H9 (cell line): Measurements from ENCODE around the gene RNF133. TPM values are rescaled to one million over a fixed set of nuclear protein-coding genes. Genes with fewer than 3 reads are reported as not detected.

Experiments
- DNase-seq: peaks from one replicate; pipeline ENCODE4 v3.0.0-alpha.2; 2017
- H2AFZ ChIP-seq: one replicate; pipeline ENCODE4 v1.6.1; 2013; ENCODE audit warnings: mild to moderate bottlenecking, low read length, control low read depth, moderate library complexity
- H2AK5ac ChIP-seq: 2 replicates; pipeline ENCODE4 v1.6.1; 2013; ENCODE audit warnings: low read length, control low read depth, mixed read lengths; ENCODE audit not compliant: insufficient read length
- H2BK120ac ChIP-seq: one replicate; pipeline ENCODE4 v1.6.1; 2013; ENCODE audit warnings: low read depth, mild to moderate bottlenecking, low read length, control low read depth, inconsistent platforms; ENCODE audit not compliant: poor library complexity, severe bottlenecking
- H2BK12ac ChIP-seq: 2 replicates; pipeline ENCODE4 v1.6.1; 2013; ENCODE audit warnings: low read length, control low read depth, mixed read lengths, low read depth; ENCODE audit not compliant: insufficient read length
- H2BK15ac ChIP-seq: 2 replicates; pipeline ENCODE4 v1.6.1; 2013; ENCODE audit warnings: low read depth, low read length, control low read depth
- H2BK20ac ChIP-seq: one replicate; pipeline ENCODE4 v1.6.1; 2013; ENCODE audit warnings: low read depth, mild to moderate bottlenecking, low read length, control low read depth, inconsistent platforms; ENCODE audit not compliant: poor library complexity, severe bottlenecking
- H2BK5ac ChIP-seq: 2 replicates; pipeline ENCODE4 v1.6.1; 2013; ENCODE audit warnings: low read length, control low read depth, mixed read lengths; ENCODE audit not compliant: insufficient read length
- H3K14ac ChIP-seq: 2 replicates; pipeline ENCODE4 v1.6.1; 2013; ENCODE audit warnings: low read length, control low read depth; ENCODE audit not compliant: insufficient read depth
- H3K18ac ChIP-seq: 2 replicates; pipeline ENCODE4 v1.6.1; 2013; ENCODE audit warnings: low read depth, mild to moderate bottlenecking, mixed read lengths, low read length, control low read depth; ENCODE audit not compliant: insufficient read length
- H3K23ac ChIP-seq: 2 replicates; pipeline ENCODE4 v1.6.1; 2013; ENCODE audit warnings: low read length, control low read depth, mixed read lengths, low read depth; ENCODE audit not compliant: insufficient read length
- H3K23me2 ChIP-seq: 2 replicates; pipeline ENCODE4 v1.6.1; 2013; ENCODE audit warnings: low read depth, mild to moderate bottlenecking, mixed read lengths, low read length, control low read depth; ENCODE audit not compliant: insufficient read length, poor library complexity, severe bottlenecking
- H3K27ac ChIP-seq: 2 replicates; pipeline ENCODE4 v1.5.1; 2013; ENCODE audit warnings: low read length, control low read depth, mixed read lengths, low read depth; ENCODE audit not compliant: insufficient read length
- H3K27me3 ChIP-seq: 2 replicates; pipeline ENCODE4 v1.6.1; 2013; ENCODE audit warnings: low read length, control low read depth, inconsistent platforms; ENCODE audit not compliant: insufficient read depth
- H3K4ac ChIP-seq: 2 replicates; pipeline ENCODE4 v1.6.1; 2013; ENCODE audit warnings: low read depth, mild to moderate bottlenecking, control low read depth, inconsistent platforms, low read length, moderate library complexity
- H3K4me1 ChIP-seq: 2 replicates; pipeline ENCODE4 v1.6.1; 2013; ENCODE audit warnings: low read length, control low read depth, inconsistent platforms; ENCODE audit not compliant: insufficient read depth
- H3K4me2 ChIP-seq: 2 replicates; pipeline ENCODE4 v1.6.1; 2013; ENCODE audit warnings: low read length, control low read depth, mixed read lengths; ENCODE audit not compliant: insufficient read length, insufficient read depth
- H3K56ac ChIP-seq: 2 replicates; pipeline ENCODE4 v1.6.1; 2013; ENCODE audit warnings: low read depth, mild to moderate bottlenecking, mixed read lengths, low read length, control low read depth; ENCODE audit not compliant: insufficient read length
- H3K79me1 ChIP-seq: 2 replicates; pipeline ENCODE4 v1.6.1; 2013; ENCODE audit warnings: low read depth, mild to moderate bottlenecking, moderate library complexity, low read length, control low read depth, inconsistent platforms; ENCODE audit not compliant: insufficient read depth, poor library complexity, severe bottlenecking
- H3K79me2 ChIP-seq: 2 replicates; pipeline ENCODE4 v1.6.1; 2013; ENCODE audit warnings: low read length, control low read depth, inconsistent platforms; ENCODE audit not compliant: insufficient read depth
- H3K9ac ChIP-seq: 2 replicates; pipeline ENCODE4 v1.6.1; 2013; ENCODE audit warnings: low read length, control low read depth, mixed read lengths; ENCODE audit not compliant: insufficient read length; ENCODE audit errors: extremely low read depth
- H3K9me3 ChIP-seq: one replicate; pipeline ENCODE4 v1.6.1; 2013; ENCODE audit warnings: low read depth, low read length, inconsistent platforms; ENCODE audit not compliant: control insufficient read depth
- H3T11ph ChIP-seq: one replicate; pipeline ENCODE4 v1.6.1; 2013; ENCODE audit warnings: mild to moderate bottlenecking, low read length, control low read depth, inconsistent platforms
- H4K20me1 ChIP-seq: one replicate; pipeline ENCODE4 v1.6.1; 2013; ENCODE audit not compliant: control insufficient read depth, insufficient read length, insufficient read depth
- H4K5ac ChIP-seq: 2 replicates; pipeline ENCODE4 v1.6.1; 2013; ENCODE audit warnings: low read depth, mild to moderate bottlenecking, mixed read lengths, low read length, control low read depth; ENCODE audit not compliant: insufficient read length
- H4K8ac ChIP-seq: replicated peaks from 2 replicates; pipeline ENCODE4 v1.6.1; 2013; ENCODE audit warnings: low read length, control low read depth, mixed read lengths, low read depth; ENCODE audit not compliant: insufficient read length
- H4K91ac ChIP-seq: 2 replicates; pipeline ENCODE4 v1.6.1; 2013; ENCODE audit warnings: low read depth, mild to moderate bottlenecking, moderate library complexity, mixed read lengths, low read length, control low read depth; ENCODE audit not compliant: insufficient read length
- H3K27ac Mint-ChIP-seq, 3 experiments: 2 replicates in 2 of 3; 3 replicates in 1 of 3; pipeline ENCODE4 v1.8.0; 2020 to 2021; ENCODE audit warnings: mixed read lengths in 3 of 3, mild to moderate bottlenecking in 1 of 3, moderate library complexity in 1 of 3
- H3K27me3 Mint-ChIP-seq: 2 replicates; pipeline ENCODE4 v1.8.0; 2021; ENCODE audit warnings: low read depth, mild to moderate bottlenecking, moderate library complexity, mixed read lengths
- H3K36me3 Mint-ChIP-seq, 3 experiments: 2 replicates in 2 of 3; 3 replicates in 1 of 3; pipeline ENCODE4 v1.8.0; 2020 to 2021; ENCODE audit warnings: low read depth in 3 of 3, mixed read lengths in 3 of 3; ENCODE audit not compliant: insufficient read depth in 1 of 3
- H3K4me1 Mint-ChIP-seq, 2 experiments: 2 replicates each; pipeline ENCODE4 v1.8.0; 2020; ENCODE audit warnings: mixed read lengths in 2 of 2
- H3K4me3 Mint-ChIP-seq, 2 experiments: 2 replicates in 1 of 2; 3 replicates in 1 of 2; pipeline ENCODE4 v1.8.0; 2020 to 2021; ENCODE audit warnings: mild to moderate bottlenecking in 2 of 2, mixed read lengths in 2 of 2, moderate library complexity in 1 of 2
- H3K9me3 Mint-ChIP-seq, 2 experiments: 2 replicates in 1 of 2; 3 replicates in 1 of 2; pipeline ENCODE4 v1.8.0; 2020; ENCODE audit warnings: mild to moderate bottlenecking in 2 of 2, mixed read lengths in 2 of 2, moderate library complexity in 1 of 2
- long read RNA-seq: library from polyadenylated mRNA; unstranded; transcript quantifications from one replicate; pipeline ENCODE4 v2.0.0, GENCODE V29; 2020
- total RNA-seq: library from RNA; stranded (reverse); gene quantifications from 2 replicates; pipeline ENCODE4 v1.2.1, GENCODE V29; 2021
- TF ChIP-seq, protein P1 (sequence below): fragments of 200-600 bp; sonication (generic); conservative IDR thresholded peaks from 3 replicates; pipeline ENCODE4 v1.8.0; 2021; ENCODE audit warnings: antibody characterized with exemption, mild to moderate bottlenecking

RNF133 gene, protein sequence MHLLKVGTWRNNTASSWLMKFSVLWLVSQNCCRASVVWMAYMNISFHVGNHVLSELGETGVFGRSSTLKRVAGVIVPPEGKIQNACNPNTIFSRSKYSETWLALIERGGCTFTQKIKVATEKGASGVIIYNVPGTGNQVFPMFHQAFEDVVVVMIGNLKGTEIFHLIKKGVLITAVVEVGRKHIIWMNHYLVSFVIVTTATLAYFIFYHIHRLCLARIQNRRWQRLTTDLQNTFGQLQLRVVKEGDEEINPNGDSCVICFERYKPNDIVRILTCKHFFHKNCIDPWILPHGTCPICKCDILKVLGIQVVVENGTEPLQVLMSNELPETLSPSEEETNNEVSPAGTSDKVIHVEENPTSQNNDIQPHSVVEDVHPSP
- 0.20 and 0.31 TPM in 2 replicates for total RNA-seq
- long read RNA-seq = 0 reads

DNA sequence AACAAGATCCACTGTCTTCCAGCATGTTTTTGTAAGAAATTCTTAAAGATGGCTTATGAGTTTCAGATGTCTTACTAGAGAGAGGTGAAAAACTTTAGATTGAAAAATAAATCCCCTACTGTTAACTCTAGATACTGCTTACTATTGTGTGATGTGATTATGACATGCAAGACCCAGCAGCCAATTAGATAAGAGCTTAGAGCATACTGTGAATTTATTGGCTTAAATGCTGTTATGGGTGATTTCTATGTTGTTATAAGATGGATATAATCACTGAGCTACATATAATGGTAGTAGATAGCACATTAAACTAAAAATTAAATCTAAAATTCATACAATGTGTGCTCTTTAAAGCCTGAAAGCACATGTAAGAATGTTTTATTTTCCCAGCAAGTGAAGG, at the start of gene RNF133:
RNF133 (minus strand) TSS at position 101 of the 400 bp plus-strand sequence. CDS start 199 bp downstream, outside the sequence.
- no peaks in the 10 kb centered on the region for H3K9me3 Mint-ChIP-seq
- Histone ChIP-seq H3K4me2 (no peak within 1 kb of the TSS), H2AK5ac (no peak within 1 kb of the TSS), H2BK12ac (no peak within 1 kb of the TSS), H3K4ac (no peak within 1 kb of the TSS), H4K8ac (no peak within 1 kb of the TSS), H4K91ac (no peak within 1 kb of the TSS), H3K4me1 (no peaks in the 10 kb centered on the region; the same call in 1 of the 2 replicates), H3K56ac (no peak within 1 kb of the TSS), H2BK15ac (no peak within 1 kb of the TSS), H3K23ac (no peak within 1 kb of the TSS), H3T11ph (no peak within 1 kb of the TSS), H3K9me3 (no peaks in the 10 kb centered on the region), H4K5ac (no peak within 1 kb of the TSS), H3K9ac (no peak within 1 kb of the TSS), H4K20me1 (no peaks in the 10 kb centered on the region), H2BK120ac (no peak within 1 kb of the TSS), H2BK5ac (no peak within 1 kb of the TSS), H3K23me2 (no peaks in the 10 kb centered on the region), H3K18ac (no peak within 1 kb of the TSS), H2BK20ac (no peak within 1 kb of the TSS), H3K79me1 (no peaks in the 10 kb centered on the region), H3K79me2 (no peaks in the 10 kb centered on the region), H3K27ac (no peak within 1 kb of the TSS), H3K27me3 (no peaks in the 10 kb centered on the region), H3K14ac (no peak within 1 kb of the TSS), H2AFZ (no peak within 1 kb of the TSS)
- no peak within 1 kb of the TSS for H3K4me3 Mint-ChIP-seq
- H3K27me3 Mint-ChIP-seq = no peaks in the 10 kb centered on the region
- DNase-seq = no peak
- no peak within 1 kb of the TSS for H3K27ac Mint-ChIP-seq
- no peaks in the 10 kb centered on the region; a peak in 1 of 7 replicates for H3K36me3 Mint-ChIP-seq
- peaks cover 10 to 11% of the 10 kb centered on the region in 2 experiments for H3K4me1 Mint-ChIP-seq
- TF ChIP-seq, protein P1, sequence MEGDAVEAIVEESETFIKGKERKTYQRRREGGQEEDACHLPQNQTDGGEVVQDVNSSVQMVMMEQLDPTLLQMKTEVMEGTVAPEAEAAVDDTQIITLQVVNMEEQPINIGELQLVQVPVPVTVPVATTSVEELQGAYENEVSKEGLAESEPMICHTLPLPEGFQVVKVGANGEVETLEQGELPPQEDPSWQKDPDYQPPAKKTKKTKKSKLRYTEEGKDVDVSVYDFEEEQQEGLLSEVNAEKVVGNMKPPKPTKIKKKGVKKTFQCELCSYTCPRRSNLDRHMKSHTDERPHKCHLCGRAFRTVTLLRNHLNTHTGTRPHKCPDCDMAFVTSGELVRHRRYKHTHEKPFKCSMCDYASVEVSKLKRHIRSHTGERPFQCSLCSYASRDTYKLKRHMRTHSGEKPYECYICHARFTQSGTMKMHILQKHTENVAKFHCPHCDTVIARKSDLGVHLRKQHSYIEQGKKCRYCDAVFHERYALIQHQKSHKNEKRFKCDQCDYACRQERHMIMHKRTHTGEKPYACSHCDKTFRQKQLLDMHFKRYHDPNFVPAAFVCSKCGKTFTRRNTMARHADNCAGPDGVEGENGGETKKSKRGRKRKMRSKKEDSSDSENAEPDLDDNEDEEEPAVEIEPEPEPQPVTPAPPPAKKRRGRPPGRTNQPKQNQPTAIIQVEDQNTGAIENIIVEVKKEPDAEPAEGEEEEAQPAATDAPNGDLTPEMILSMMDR = no peak
